ENCODE measurements around the gene RICTOR. TPM values are rescaled to one million over a fixed set of nuclear protein-coding genes. Genes with fewer than 3 reads are reported as not detected.

Gene RICTOR
- polyA plus RNA-seq (ENCODE audit: insufficient read length in 4 of 4) = 10 to 100 TPM; 20.4 to 31.0 (median 24.8) TPM

GRCh38 chr5:39074017-39074814 lies at the start of gene RICTOR:
TSS of gene RICTOR (minus strand) at chr5:39074399. CDS start at chr5:39074377, 22 bp downstream.
- DNase-seq (ENCODE audit: low read depth in 4 of 4, low spot score in 2 of 4) = peak; percentile 66 to 80 (median 78)

GRCh38 chr5:39121922-39122321 lies 47.7 kb upstream of the RICTOR start:
- DNase-seq (ENCODE audit: low read depth in 4 of 4, low spot score in 2 of 4) = no peak

DNA sequence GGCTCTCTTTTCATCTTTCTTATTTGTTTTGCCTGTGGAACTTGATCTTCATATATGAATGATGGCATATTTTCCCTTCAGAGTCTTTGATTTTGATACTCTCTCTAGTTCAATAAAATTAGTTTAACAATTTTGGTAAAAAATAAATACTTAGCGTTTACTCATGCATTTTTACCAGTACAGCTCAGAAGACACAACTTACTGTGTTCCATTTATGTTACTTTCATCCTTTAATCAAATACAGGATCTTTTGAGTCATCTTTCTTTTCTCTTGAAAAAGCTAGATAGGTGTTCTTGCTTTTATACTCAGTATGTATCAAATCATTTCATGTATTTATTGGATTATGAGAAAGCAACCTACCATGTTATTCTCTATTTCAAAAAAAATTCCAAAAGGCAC lies 47.1 kb upstream of the RICTOR start:
- DNase-seq (ENCODE audit: low read depth in 4 of 4, low spot score in 2 of 4) = no peak

DNA sequence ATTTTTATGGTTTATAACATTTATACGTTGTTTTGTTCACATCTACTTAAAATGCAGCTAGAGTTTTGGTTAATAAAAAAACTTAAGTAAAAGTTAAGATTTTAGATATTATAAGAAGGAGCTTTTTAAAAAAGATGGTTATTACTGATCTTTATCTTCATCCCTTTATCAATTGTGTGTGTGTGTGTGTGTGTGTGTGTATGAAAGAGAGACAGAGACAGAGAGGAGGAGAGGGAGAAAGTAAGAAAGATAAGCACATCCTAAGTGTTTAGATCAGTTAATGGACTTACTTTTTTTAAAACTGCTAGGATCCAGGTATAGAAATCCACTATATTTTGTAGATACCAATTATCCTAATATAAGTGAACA lies 45.8 kb upstream of the RICTOR start:
- no peak for DNase-seq (ENCODE audit: low read depth in 4 of 4, low spot score in 2 of 4)

GRCh38 chr5:39119404-39120051 lies 45.3 kb upstream of the RICTOR start:
- DNase-seq (ENCODE audit: low read depth in 4 of 4, low spot score in 2 of 4) = no peak

DNA sequence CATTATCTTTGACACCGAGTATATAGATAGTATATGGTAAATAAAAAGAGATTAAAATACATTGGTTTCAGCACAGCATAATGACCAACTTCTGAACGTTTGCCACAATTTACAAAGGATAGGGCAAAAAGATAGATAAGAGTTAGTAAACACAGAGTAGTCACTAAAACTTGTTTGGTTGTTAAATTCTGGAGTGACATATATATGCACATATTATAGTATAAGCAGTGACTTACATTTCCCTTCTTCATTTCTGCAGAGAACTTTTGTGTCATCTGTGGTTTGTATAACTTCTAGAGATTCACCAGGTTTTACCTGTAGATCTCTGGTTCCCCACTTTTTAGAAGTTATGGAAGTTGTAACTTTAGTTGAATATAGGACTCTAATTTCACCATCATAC lies 44.4 kb upstream of the RICTOR start:
- no peak for DNase-seq (ENCODE audit: low read depth in 4 of 4, low spot score in 2 of 4)

GRCh38 chr5:39117401-39117800 lies 43.2 kb upstream of the RICTOR start:
- DNase-seq (ENCODE audit: low read depth in 4 of 4, low spot score in 2 of 4) = no peak

- DNase-seq (ENCODE audit: low read depth in 4 of 4, low spot score in 2 of 4) = no peak
These were observed 42.4 kb upstream of the RICTOR start for GRCh38 chr5:39116344-39117170.

DNA sequence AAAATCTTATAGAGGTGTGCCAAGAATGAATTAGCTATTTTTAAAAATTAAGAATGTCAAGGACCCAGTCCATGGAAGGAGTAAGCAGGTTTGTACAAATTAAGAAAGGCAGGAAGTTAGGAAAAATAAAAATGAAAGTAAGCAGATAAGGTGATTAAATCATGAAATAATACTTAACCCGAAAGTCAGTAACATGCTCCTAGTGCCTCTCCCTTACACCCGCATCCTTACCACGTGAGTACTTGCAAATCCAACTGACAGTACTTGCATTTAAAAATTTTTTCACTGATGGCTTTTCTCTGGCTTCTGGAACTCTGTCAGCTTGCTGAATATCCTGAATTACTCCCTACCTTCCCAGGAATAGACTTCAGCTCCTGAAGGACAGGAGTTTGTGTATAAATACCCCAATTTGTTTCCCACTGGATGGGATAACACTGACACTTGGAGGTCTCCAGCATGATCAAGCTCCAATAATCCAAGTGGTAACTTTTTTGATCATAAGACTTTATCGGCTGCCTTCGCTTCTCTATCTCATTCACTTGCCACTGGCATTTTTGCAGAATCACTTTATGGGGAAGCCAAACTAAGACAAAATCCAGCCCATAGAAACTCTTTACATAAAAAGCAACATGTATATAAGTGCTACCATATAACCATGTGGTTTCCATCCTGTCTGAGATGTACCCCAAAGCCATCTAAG lies 41.6 kb upstream of the RICTOR start:
- DNase-seq (ENCODE audit: low read depth in 4 of 4, low spot score in 2 of 4) = no peak

DNA sequence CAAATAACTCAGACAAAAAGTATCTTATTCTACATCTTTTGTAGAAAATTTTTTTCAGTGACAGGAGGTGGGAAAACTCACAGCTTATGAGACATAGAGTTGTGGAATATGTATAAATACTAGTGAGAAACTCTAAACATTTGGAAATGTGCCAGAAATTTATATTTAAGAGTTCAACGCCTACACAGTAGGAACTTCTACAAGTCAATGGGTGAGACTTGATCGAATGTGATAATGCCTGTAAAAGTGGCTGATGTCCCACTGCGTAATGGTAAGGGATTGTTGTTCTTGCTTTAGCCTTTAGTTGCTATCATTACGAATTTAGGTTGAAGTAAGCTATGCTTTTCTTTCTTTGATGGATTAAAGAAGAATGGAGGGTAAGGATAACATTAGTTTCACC lies 40.0 kb upstream of the RICTOR start:
- DNase-seq (ENCODE audit: low read depth in 4 of 4, low spot score in 2 of 4) = no peak

GRCh38 chr5:39113354-39113953 lies 39.3 kb upstream of the RICTOR start:
- no peak for DNase-seq (ENCODE audit: low read depth in 4 of 4, low spot score in 2 of 4)

DNA sequence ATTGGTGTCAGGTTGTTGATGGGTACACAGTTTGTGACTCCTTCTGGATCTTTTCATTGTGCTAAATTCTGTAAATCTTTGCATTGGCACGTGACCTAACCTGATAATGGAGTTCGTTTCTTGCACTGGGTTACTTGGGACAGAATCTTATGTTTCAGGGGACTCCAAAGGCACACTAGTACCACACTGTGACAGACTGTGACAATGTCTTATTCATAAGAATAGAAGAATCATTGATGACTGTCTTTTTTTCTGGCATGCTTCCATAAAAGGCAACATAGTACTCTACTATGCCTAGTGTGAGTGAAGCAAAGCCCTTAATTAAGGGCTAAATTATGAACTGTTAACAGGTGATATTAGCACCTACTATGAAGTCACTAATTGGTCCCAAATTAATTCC lies 35.4 kb upstream of the RICTOR start:
- no peak for DNase-seq (ENCODE audit: low read depth in 4 of 4, low spot score in 2 of 4)

DNA sequence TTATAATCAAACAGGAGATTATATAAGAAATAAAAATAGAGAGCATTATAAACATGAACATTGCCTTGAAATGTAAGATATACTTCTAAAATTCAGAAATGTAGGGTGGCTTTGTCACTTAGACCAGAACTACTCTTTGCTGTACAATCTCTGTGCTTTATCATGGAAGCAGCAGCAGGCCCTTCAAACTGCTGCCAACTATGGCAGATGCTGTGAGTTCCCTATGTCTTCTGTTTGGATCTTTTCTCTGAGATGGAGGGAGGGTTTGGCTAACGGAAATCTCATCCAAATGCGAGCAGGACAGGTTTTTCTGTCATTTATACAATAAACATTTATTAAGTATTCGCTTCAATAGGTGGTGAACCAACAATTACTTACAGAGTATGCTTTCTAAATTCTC lies 34.8 kb upstream of the RICTOR start:
- DNase-seq (ENCODE audit: low read depth in 4 of 4, low spot score in 2 of 4) = no peak

- no peak for DNase-seq (ENCODE audit: low read depth in 4 of 4, low spot score in 2 of 4)
These were observed 33.2 kb upstream of the RICTOR start for GRCh38 chr5:39107350-39107749.

- DNase-seq (ENCODE audit: low read depth in 4 of 4, low spot score in 2 of 4) = no peak
These were observed 32.1 kb upstream of the RICTOR start for GRCh38 chr5:39106322-39106721.

DNA sequence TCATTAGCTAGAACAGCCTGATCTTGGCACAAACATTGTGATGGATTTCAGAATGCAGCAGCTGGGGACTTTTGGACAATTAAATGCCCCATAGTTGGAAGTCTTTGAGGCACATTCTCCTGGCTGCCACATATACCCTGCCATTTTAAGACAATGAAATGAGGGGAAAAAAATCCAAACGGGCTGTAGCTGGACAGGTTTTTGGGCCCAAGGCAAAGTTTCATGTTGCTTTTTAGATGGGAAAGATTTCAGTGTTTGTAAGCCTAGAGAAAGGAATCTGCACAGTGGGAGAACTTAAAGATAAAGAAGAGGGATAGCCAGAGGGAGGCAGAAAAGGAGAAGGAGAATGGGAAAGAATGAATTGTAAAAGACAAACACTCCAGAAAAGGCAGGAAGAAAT lies 30.0 kb upstream of the RICTOR start:
- DNase-seq (ENCODE audit: low read depth in 4 of 4, low spot score in 2 of 4) = no peak

- no peak for DNase-seq (ENCODE audit: low read depth in 4 of 4, low spot score in 2 of 4)
These were observed 28.5 kb upstream of the RICTOR start for GRCh38 chr5:39102684-39103155.

DNA sequence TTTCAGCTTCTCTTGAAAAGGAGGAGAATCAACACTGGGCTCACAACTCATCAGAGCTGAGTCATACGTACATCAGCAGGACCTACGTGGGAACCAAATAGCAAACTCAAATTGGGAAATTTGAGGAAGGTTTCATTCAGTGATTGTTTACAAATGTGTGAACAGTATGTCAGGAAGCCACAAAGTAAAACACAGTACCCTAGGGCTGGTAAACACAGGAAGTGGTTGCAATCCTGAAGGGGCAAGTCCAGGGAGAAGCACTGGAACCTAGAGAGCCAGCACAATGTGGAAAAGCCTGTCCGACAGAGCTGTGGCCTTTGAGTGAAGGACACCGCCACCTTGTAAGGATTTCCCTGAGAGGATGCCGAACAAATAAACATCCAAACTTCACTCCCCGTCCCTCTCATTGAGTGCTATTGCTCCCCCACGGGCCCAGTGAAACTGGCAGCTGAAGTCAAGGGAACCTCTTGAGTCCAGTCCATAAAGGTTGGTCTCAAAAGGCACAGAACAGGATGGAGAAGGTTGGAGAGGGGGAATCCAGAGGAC lies 26.7 kb upstream of the RICTOR start:
- DNase-seq (ENCODE audit: low read depth in 4 of 4, low spot score in 2 of 4) = no peak

GRCh38 chr5:39100301-39100850 lies 26.2 kb upstream of the RICTOR start:
- no peak for DNase-seq (ENCODE audit: low read depth in 4 of 4, low spot score in 2 of 4)

- DNase-seq (ENCODE audit: low read depth in 4 of 4, low spot score in 2 of 4) = no peak
These were observed 25.6 kb upstream of the RICTOR start for GRCh38 chr5:39099831-39100230.
